HCT116 (cell line): ENCODE measurements around the gene RSPH6A. TPM values are rescaled to one million over a fixed set of nuclear protein-coding genes. Genes with fewer than 3 reads are reported as not detected.

Experiments
- ATAC-seq: fragments of 200-7000 bp; cut with Tn5 transposase; 2 replicates; pipeline ENCODE4 v1.9.1; 2020; ENCODE audit warnings: mild to moderate bottlenecking, moderate library complexity
- BruUV-seq: library from RNA; stranded (reverse); fragments of 400-500 nt; replicated peaks from 2 replicates; lab custom pipeline; 2021; lab: Mats Ljungman, UMichigan
- CTCF ChIA-PET: fragments of 300-600 bp; sonication (Branson Sonifier 250); formaldehyde crosslinking; loops from one replicate; lab custom pipeline; 2021; ENCODE audit warnings: antibody characterized with exemption; lab: Charles Lee
- POLR2A ChIA-PET: fragments of 300-600, 350-600 bp; sonication (Branson Sonifier 250); formaldehyde crosslinking; loops from one replicate; lab custom pipeline; 2021; ENCODE audit warnings: antibody characterized with exemption; lab: Charles Lee
- RAD21 ChIA-PET, 2 experiments: fragments of 300-600 bp; sonication (Branson Sonifier 250); formaldehyde crosslinking; loops; one replicate each; lab custom pipeline; 2023; ENCODE audit warnings: low total read pairs in 2 of 2; ENCODE audit not compliant: uncharacterized antibody in 2 of 2, unreplicated experiment in 2 of 2, low non-redundant PET in 1 of 2; lab: Charles Lee
- DNase-seq: peaks from one replicate; pipeline ENCODE4 v3.0.0-alpha.2; 2010; ENCODE audit warnings: low read depth, low spot score
- H2AFZ ChIP-seq: fragments of 200-600 bp; shearing (Covaris generic), sonication (generic); 2 replicates; pipeline ENCODE4 v1.6.1; 2017; ENCODE audit warnings: low read depth, mixed run types, mixed read lengths, antibody characterized with exemption, low read length; ENCODE audit not compliant: poor library complexity, severe bottlenecking
- H3K27ac ChIP-seq: 2 replicates; pipeline ENCODE4 v1.5.1; 2012; ENCODE audit warnings: low read depth, low read length
- H3K27me3 ChIP-seq: fragments of 200-600 bp; sonication (generic); 2 replicates; pipeline ENCODE4 v1.6.1; 2016; ENCODE audit warnings: mixed run types, low read length, mixed read lengths; ENCODE audit not compliant: insufficient read depth
- H3K36me3 ChIP-seq, 2 experiments: fragments of 200-500 bp in 1 of 2; fragments of 200-600 bp in 1 of 2; sonication (Bioruptor generic) in 1 of 2; sonication (generic) in 1 of 2; 2 replicates each; pipeline versions ENCODE4 v1.5.1 to v1.6.1; 2014 to 2016; ENCODE audit warnings: low read length in 2 of 2, inconsistent platforms in 1 of 2, mixed read lengths in 1 of 2, mixed run types in 1 of 2; ENCODE audit not compliant: insufficient read depth in 2 of 2, control insufficient read depth in 1 of 2
- H3K4me1 ChIP-seq, 2 experiments: fragments of 200-600 bp in 1 of 2; sonication (generic) in 1 of 2; 2 replicates each; pipeline versions ENCODE4 v1.5.1 to v1.6.1; 2012 to 2017; ENCODE audit warnings: low read length in 2 of 2, inconsistent platforms in 1 of 2, mild to moderate bottlenecking in 1 of 2, mixed read lengths in 1 of 2, mixed run types in 1 of 2, moderate library complexity in 1 of 2; ENCODE audit not compliant: insufficient read depth in 2 of 2, control insufficient read depth in 1 of 2
- H3K4me2 ChIP-seq: fragments of 200-600 bp; sonication (generic); 2 replicates; pipeline ENCODE4 v1.6.1; 2017; ENCODE audit warnings: mixed run types, low read length, mixed read lengths
- H3K4me3 ChIP-seq, 2 experiments: fragments of 200-600 bp in 1 of 2; sonication (generic) in 1 of 2; replicated peaks in 1 of 2; 2 replicates each; pipeline ENCODE4 v1.5.1; 2011 to 2016; ENCODE audit warnings: low read length in 2 of 2, control low read depth in 1 of 2, low read depth in 1 of 2, mild to moderate bottlenecking in 1 of 2, mixed read lengths in 1 of 2, mixed run types in 1 of 2
- H3K79me2 ChIP-seq: fragments of 200-600 bp; sonication (generic); 2 replicates; pipeline ENCODE4 v1.6.1; 2017; ENCODE audit warnings: mild to moderate bottlenecking, mixed run types, low read length, moderate library complexity, mixed read lengths; ENCODE audit not compliant: insufficient read depth
- H3K9ac ChIP-seq: fragments of 200-600 bp; sonication (generic); 2 replicates; pipeline ENCODE4 v1.6.1; 2016; ENCODE audit warnings: low read length, mixed read lengths
- H3K9me2 ChIP-seq: fragments of 200-600 bp; sonication (generic), shearing (Covaris generic); 2 replicates; pipeline ENCODE4 v1.6.1; 2017; ENCODE audit warnings: mixed run types, mild to moderate bottlenecking, moderate library complexity; ENCODE audit not compliant: insufficient read depth
- H3K9me3 ChIP-seq, 2 experiments: fragments of 200-500 bp in 1 of 2; fragments of 200-600 bp in 1 of 2; sonication (Bioruptor generic) in 1 of 2; sonication (generic) in 1 of 2; 2 replicates each; pipeline ENCODE4 v1.6.1; 2014 to 2017; ENCODE audit warnings: low read length in 2 of 2, mixed read lengths in 2 of 2, inconsistent platforms in 1 of 2, low read depth in 1 of 2, mild to moderate bottlenecking in 1 of 2, mixed run types in 1 of 2, moderate library complexity in 1 of 2; ENCODE audit not compliant: control insufficient read depth in 1 of 2, insufficient read depth in 1 of 2
- H4K20me1 ChIP-seq: fragments of 200-600 bp; sonication (generic), shearing (Covaris generic); 2 replicates; pipeline ENCODE4 v1.6.1; 2017; ENCODE audit warnings: mixed run types, mild to moderate bottlenecking, moderate library complexity; ENCODE audit not compliant: insufficient read depth
- ELF1 ChIP-seq: IDR thresholded peaks from 2 replicates; pipeline ENCODE4 v1.6.1; 2012; ENCODE audit warnings: low read depth, borderline replicate concordance
- EZH2phosphoT487 ChIP-seq: fragments of 200-600 bp; IDR thresholded peaks from 2 replicates; pipeline ENCODE4 v1.6.1; 2018; ENCODE audit warnings: antibody characterized with exemption, borderline replicate concordance
- FOSL1 ChIP-seq: IDR thresholded peaks from 2 replicates; pipeline ENCODE4 v1.6.1; 2012; ENCODE audit warnings: low read depth
- POLR2A ChIP-seq: IDR thresholded peaks from 2 replicates; pipeline ENCODE4 v1.7.0; 2011; ENCODE audit warnings: borderline replicate concordance; ENCODE audit not compliant: insufficient read depth, insufficient read length; ENCODE audit errors: extremely low read depth
- SP1 ChIP-seq: IDR thresholded peaks from 2 replicates; pipeline ENCODE4 v1.6.1; 2012; ENCODE audit warnings: low read depth
- SRF ChIP-seq: IDR thresholded peaks from 2 replicates; pipeline ENCODE4 v1.6.1; 2012; ENCODE audit warnings: low read depth
- TCF7L2 ChIP-seq: IDR thresholded peaks from 2 replicates; pipeline ENCODE4 v1.7.0; 2011; ENCODE audit warnings: borderline replicate concordance, inconsistent platforms; ENCODE audit not compliant: insufficient read depth, insufficient read length; ENCODE audit errors: extremely low read depth
- YY1 ChIP-seq: IDR thresholded peaks from 2 replicates; pipeline ENCODE4 v1.6.1; 2011; ENCODE audit warnings: low read length, low read depth, moderate library complexity, mild to moderate bottlenecking; ENCODE audit not compliant: insufficient replicate concordance; ENCODE audit errors: extremely low read depth
- intact Hi-C: fragments of 100-400 bp; cut with micrococcal nuclease; formaldehyde crosslinking; loops from 2 replicates; pipeline ENCODE4 v1.10.0; 2022
- total RNA-seq: library from RNA; stranded (reverse); gene quantifications from one replicate; pipeline ENCODE4 v1.2.1, GENCODE V29; 2021; ENCODE audit not compliant: unreplicated experiment
- TF ChIP-seq, protein P1 (sequence below): IDR thresholded peaks from 2 replicates; pipeline ENCODE4 v1.6.1; 2012

RSPH6A gene
- total RNA-seq, 1 experiment from 2014 or later: 0.57 TPM

DNA sequence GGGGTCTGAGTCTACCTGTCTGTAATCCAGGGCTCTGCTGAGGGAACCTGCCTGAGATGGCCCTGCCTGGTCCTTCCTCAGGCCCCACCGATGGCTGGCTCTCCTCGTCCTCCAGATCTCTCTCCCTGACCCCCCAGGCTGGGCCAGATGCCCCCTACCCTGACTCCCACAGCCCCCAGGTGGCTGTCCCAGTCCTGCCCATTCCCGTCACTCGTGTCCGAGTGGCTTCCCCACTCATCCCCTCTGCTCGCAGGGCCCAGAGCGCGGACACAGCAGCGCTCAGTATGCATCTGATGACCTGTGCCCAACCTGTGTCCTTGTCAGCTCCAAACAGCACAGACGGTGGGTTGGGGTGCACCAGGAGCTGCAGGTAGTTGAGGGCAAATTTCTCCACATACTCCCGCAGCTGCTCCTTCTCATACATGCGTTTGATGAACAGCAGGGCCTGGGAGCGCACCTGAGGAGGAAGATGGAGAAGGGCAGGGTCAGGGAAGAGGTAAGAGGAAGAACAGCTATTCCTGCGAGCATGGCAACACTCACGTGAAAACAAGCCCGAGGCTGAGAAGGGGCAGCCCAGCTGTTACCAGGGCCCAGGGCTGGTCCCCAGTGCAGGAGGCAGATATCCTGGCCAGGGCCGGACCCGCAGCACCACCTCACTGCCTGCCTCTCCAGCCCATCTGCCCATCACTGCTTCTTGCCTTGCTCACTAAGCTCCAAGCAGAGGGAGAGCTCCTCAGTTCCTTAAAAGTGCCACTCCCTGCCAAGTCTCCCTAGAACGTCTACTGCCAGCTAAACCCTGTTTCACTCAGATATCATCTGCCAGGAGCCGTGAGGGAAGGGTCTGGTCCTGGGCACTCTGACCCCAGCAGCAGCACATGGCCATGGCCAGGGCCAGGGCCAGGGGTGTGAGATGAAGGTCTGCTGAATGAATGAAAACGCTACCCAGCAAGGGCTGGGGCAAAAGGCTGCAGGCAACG is 11.1 kb upstream of the RSPH6A start:
- ChIA-PET CTCF (no interaction called here), RAD21 (no interaction called here), POLR2A (interaction anchor here (0.7 kb wide), 1 partner anchor 10 kb away, joined by 3 read pairs; no protein-coding TSS in a partner anchor)
- H3K36me3 ChIP-seq: peaks cover 36 to 54% of the 10 kb centered on the region in 2 experiments; a peak in 3 of 4 replicates
- H4K20me1 ChIP-seq: no peaks in the 10 kb centered on the region
- TF ChIP-seq FOSL1 (no peak), ELF1 (no peak), SP1 (no peak), YY1 (no peak), SRF (no peak), EZH2phosphoT487 (no peak), TCF7L2 (no peak), POLR2A (no peak)
- TF ChIP-seq, protein P1, sequence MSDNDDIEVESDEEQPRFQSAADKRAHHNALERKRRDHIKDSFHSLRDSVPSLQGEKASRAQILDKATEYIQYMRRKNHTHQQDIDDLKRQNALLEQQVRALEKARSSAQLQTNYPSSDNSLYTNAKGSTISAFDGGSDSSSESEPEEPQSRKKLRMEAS: no peak
- H3K9me2 ChIP-seq: no peaks in the 10 kb centered on the region
- H3K9me3 ChIP-seq: no peaks in the 10 kb centered on the region
- no peaks in the 10 kb centered on the region for H3K4me1 ChIP-seq
- intact Hi-C loops: no loop called here
- H3K4me3 ChIP-seq: no peak overlapping the region
- H3K27me3 ChIP-seq: no peaks in the 10 kb centered on the region
- no peak overlapping the region for H3K9ac ChIP-seq
- no TSS peak for BruUV-seq
- no peak for DNase-seq
- H3K4me2 ChIP-seq: no peak overlapping the region
- H3K79me2 ChIP-seq: no peaks in the 10 kb centered on the region
- no peak overlapping the region for H3K27ac ChIP-seq
- no peak for ATAC-seq
- H2AFZ ChIP-seq: no peak overlapping the region
